Measurements from ENCODE around the gene DLL4.

The DLL4 gene

DNA sequence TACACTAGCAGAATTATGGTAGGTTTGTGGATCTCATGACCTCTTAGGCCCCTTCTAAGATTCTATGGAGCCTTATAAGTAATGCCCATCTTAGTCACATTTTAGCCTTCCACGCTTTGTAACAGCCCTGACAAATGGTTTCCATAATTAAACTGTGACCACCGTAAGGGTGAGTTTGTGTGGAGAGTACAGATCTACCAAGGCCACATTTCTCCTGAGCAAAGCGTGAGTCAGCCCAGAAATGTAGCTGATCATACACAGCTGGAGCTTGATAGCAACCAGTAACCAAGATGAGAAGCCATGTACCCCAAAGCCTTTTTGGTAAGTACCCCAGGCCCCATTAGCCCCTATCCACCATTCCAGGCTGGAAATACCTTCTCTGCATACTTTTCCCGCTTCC is 55.8 kb downstream of the DLL4 start:
- peaks cover 64% of the 10 kb centered on the region for H3K36me3 Mint-ChIP-seq (ENCODE audit: low read depth)
- H3K27me3 Mint-ChIP-seq (ENCODE audit: low read depth), result no peaks in the 10 kb centered on the region
- no peaks in the 10 kb centered on the region for H3K9me3 Mint-ChIP-seq
- H3K4me1 Mint-ChIP-seq (ENCODE audit: low read depth), result no peaks in the 10 kb centered on the region
- H3K4me3 Mint-ChIP-seq, result no peak overlapping the region
- no peak for DNase-seq (ENCODE audit: low spot score)
- H3K27ac Mint-ChIP-seq, result no peak overlapping the region

DNA sequence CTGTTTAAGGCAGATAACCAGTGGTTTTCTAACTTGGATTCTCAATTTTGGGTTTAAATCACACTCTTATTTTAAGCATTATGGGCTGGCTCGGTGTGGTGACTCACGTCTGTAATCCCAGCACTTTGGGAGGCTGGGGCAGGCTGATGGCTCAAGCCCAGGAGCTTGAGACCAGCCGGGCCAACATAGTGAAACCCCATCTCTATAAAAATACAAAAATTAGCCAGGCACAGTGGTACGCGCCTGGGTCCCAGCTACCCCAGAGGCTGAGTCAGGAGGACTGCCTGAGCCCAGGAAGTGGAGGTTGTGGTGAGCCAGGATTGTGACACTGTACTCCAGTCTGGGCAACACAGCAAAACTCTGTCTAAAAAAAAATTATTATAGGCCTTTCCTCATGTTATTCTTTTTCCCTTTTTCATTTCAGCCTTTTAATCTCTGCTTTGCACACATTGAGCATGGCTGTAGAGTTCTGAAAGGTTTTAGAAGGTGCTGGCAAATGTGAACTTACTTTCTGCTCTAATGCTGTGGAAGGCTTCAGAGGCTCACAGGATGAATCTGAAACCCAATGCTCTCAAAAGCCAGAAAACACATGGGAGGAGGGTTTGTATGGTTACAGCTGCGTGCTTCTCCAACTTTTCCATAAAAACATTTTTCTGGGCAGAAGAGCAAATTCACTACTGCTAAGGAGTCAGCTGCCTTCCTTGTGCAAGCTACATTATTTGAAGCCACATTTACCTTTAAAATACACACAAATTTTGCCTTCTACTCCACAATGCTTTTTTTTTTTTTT is 56.6 kb downstream of the DLL4 start:
- H3K36me3 Mint-ChIP-seq (ENCODE audit: low read depth), result peaks cover 57% of the 10 kb centered on the region
- H3K9me3 Mint-ChIP-seq, result no peaks in the 10 kb centered on the region
- DNase-seq (ENCODE audit: low spot score), result no peak
- no peak overlapping the region for H3K4me3 Mint-ChIP-seq
- no peak overlapping the region for H3K27ac Mint-ChIP-seq
- no peaks in the 10 kb centered on the region for H3K27me3 Mint-ChIP-seq (ENCODE audit: low read depth)
- H3K4me1 Mint-ChIP-seq (ENCODE audit: low read depth), result peaks cover 2% of the 10 kb centered on the region

DNA sequence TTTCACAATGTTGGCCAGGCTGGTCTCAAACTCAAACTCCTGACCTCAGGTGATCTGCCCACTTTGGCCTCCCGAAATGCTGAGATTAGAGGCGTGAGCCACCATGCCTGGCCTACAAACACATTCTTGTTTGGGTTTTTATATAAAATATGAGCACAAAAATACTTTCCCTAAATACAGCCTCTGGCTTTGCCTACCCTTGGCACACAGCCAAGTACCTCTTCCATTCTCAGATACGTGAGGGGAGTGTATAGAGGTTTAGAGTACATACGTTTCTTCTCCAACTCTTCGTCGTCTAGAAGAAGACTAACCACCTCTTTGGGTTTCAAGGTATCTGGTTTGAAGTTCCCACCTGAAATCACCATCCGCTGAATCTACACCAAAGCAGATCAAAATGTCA is 57.7 kb downstream of the DLL4 start:
- Mint-ChIP-seq H3K27ac (no peak overlapping the region), H3K36me3 (ENCODE audit: low read depth) (peaks cover 57% of the 10 kb centered on the region), H3K4me3 (no peak overlapping the region)

DNA sequence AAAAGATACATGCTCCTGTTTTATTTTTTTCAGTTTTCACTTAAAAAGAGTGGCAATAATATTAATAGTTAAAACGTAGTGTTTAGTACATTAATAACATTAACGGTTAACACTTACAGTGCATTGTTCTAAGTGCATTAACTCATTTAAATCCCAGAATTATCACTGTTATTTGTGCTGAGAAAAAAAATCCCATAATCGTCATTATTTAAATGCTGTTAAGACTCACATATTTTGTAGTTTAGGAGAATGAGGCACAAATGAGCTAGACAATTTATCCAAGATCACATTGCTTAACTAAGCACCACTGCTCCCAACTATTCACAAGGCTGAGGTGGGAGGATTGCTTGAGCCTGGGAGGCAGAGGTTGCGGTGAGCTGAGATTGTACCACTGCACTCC is 59.0 kb downstream of the DLL4 start:
- H3K27me3 Mint-ChIP-seq (ENCODE audit: low read depth), result no peaks in the 10 kb centered on the region
- H3K36me3 Mint-ChIP-seq (ENCODE audit: low read depth), result peaks cover 53% of the 10 kb centered on the region
- H3K9me3 Mint-ChIP-seq, result no peaks in the 10 kb centered on the region
- no peak overlapping the region for H3K4me3 Mint-ChIP-seq
- H3K27ac Mint-ChIP-seq, result no peak overlapping the region
- H3K4me1 Mint-ChIP-seq (ENCODE audit: low read depth), result peaks cover 6% of the 10 kb centered on the region
- DNase-seq (ENCODE audit: low spot score), result no peak

More for the DNA sequence above, 57.7 kb downstream of the DLL4 start:
- DNase-seq (ENCODE audit: low spot score), result no peak
- no peaks in the 10 kb centered on the region for H3K9me3 Mint-ChIP-seq
- H3K4me1 Mint-ChIP-seq (ENCODE audit: low read depth), result peaks cover 6% of the 10 kb centered on the region
- H3K27me3 Mint-ChIP-seq (ENCODE audit: low read depth), result no peaks in the 10 kb centered on the region

Measured in T-helper 2 cell treated with Interferon-gamma antibody and Interleukin-4, amounts not matched to agents 5 μg/mL and 100 μg/mL, for 36 hours (primary cell).